PC-9 (cell line): ENCODE measurements around the gene USP37. TPM values are rescaled to one million over a fixed set of nuclear protein-coding genes. Genes with fewer than 3 reads are reported as not detected.

Source experiments
- BruUV-seq: library from RNA; stranded (reverse); fragments of 400-500 nt; replicated peaks from 2 replicates; lab custom pipeline; 2021; lab: Mats Ljungman, UMichigan
- CTCF ChIA-PET: fragments of 300-600 bp; sonication (Branson Sonifier 250); formaldehyde crosslinking; loops from one replicate; lab custom pipeline; 2022; ENCODE audit warnings: antibody characterized with exemption; lab: Charles Lee
- POLR2A ChIA-PET: fragments of 300-600 bp; sonication (Branson Sonifier 250); formaldehyde crosslinking; loops from one replicate; lab custom pipeline; 2022; ENCODE audit warnings: antibody characterized with exemption; ENCODE audit not compliant: unreplicated experiment; lab: Charles Lee
- DNase-seq, 2 experiments: peaks; one replicate each; pipeline versions ENCODE4 v3.0.0 to v3.0.0-alpha.2; 2015 to 2022; ENCODE audit warnings: mixed read lengths in 1 of 2
- H2AFZ ChIP-seq: fragments of 200-600 bp; sonication (generic); 2 replicates; pipeline ENCODE4 v1.8.1; 2017; ENCODE audit warnings: antibody characterized with exemption
- H3F3A ChIP-seq: fragments of 200-600 bp; sonication (generic); 2 replicates; pipeline ENCODE4 v1.8.1; 2017; ENCODE audit warnings: antibody characterized with exemption, mild to moderate bottlenecking, low read depth; ENCODE audit not compliant: insufficient read depth
- H3K27ac ChIP-seq: fragments of 200-600 bp; sonication (generic); 2 replicates; pipeline ENCODE4 v1.6.1; 2016; ENCODE audit warnings: mixed run types
- H3K27me3 ChIP-seq: fragments of 200-600 bp; sonication (generic); 2 replicates; pipeline ENCODE4 v1.6.1; 2016; ENCODE audit warnings: low read depth, mixed run types; ENCODE audit not compliant: insufficient read depth
- H3K36me3 ChIP-seq: fragments of 200-600 bp; sonication (generic); 2 replicates; pipeline ENCODE4 v1.6.1; 2016; ENCODE audit warnings: low read depth, mixed run types
- H3K4me1 ChIP-seq: fragments of 200-600 bp; sonication (generic); replicated peaks from 2 replicates; pipeline ENCODE4 v1.6.1; 2016; ENCODE audit warnings: mixed run types; ENCODE audit not compliant: insufficient read depth
- H3K4me2 ChIP-seq: fragments of 200-600 bp; sonication (generic); 2 replicates; pipeline ENCODE4 v1.6.1; 2017; ENCODE audit warnings: mixed run types
- H3K4me3 ChIP-seq: fragments of 200-600 bp; sonication (generic); 2 replicates; pipeline ENCODE4 v1.6.1; 2016; ENCODE audit warnings: mixed run types
- H3K79me2 ChIP-seq: fragments of 200-600 bp; sonication (generic); 2 replicates; pipeline ENCODE4 v1.6.1; 2017; ENCODE audit warnings: low read depth, mixed run types
- H3K9me2 ChIP-seq: fragments of 200-600 bp; sonication (generic); 2 replicates; pipeline ENCODE4 v1.8.1; 2017; ENCODE audit warnings: mild to moderate bottlenecking; ENCODE audit not compliant: insufficient read depth
- H3K9me3 ChIP-seq: fragments of 200-600 bp; sonication (generic); 2 replicates; pipeline ENCODE4 v1.8.1; 2016; ENCODE audit warnings: low read depth; ENCODE audit not compliant: insufficient read depth
- H4K20me1 ChIP-seq: fragments of 200-600 bp; sonication (generic); 2 replicates; pipeline ENCODE4 v1.8.1; 2017; ENCODE audit not compliant: insufficient read depth
- CTCF ChIP-seq: fragments of 200-600 bp; sonication (generic); conservative IDR thresholded peaks from 2 replicates; pipeline ENCODE4 v1.6.1; 2017; ENCODE audit warnings: mixed run types, antibody characterized with exemption, mild to moderate bottlenecking, moderate library complexity
- EZH2 ChIP-seq: fragments of 200-600 bp; sonication (generic); IDR thresholded peaks from 2 replicates; pipeline ENCODE4 v1.8.0; 2017; ENCODE audit warnings: antibody characterized with exemption, low read depth
- intact Hi-C: fragments of 100-400 bp; cut with micrococcal nuclease; formaldehyde crosslinking; loops from one replicate; pipeline ENCODE4 v1.10.0; 2022; ENCODE audit not compliant: unreplicated experiment
- total RNA-seq: library from RNA; stranded (reverse); gene quantifications from 2 replicates; pipeline ENCODE4 v1.2.3, GENCODE V29; 2021

USP37 gene
- total RNA-seq, 1 experiment from 2014 or later, result 15.4 TPM

- Histone ChIP-seq H4K20me1 (no peaks in the 10 kb centered on the region), H3K9me3 (no peaks in the 10 kb centered on the region), H3K4me3 (no peak within 1 kb of the TSS), H3K36me3 (no peaks in the 10 kb centered on the region), H3K79me2 (no peaks in the 10 kb centered on the region), H3K9me2 (no peaks in the 10 kb centered on the region), H3K27ac (no peak within 1 kb of the TSS), H3F3A (peaks cover 9% of the 10 kb centered on the region), H2AFZ (peak within 1 kb of the TSS; percentile 46; the same call in 1 of the 2 replicates), H3K4me1 (peaks cover 20% of the 10 kb centered on the region; the same call in 1 of the 2 replicates), H3K4me2 (peak within 1 kb of the TSS; percentile 35), H3K27me3 (no peaks in the 10 kb centered on the region)
- peak in 1 of 2 experiments; percentile 37 for DNase-seq
- intact Hi-C loops, result no loop called here
- no TSS peak for BruUV-seq
- POLR2A ChIA-PET, result interaction anchor here (0.6 kb wide), 1 partner anchor 79 kb away, joined by 3 read pairs; no protein-coding TSS in a partner anchor
- CTCF ChIA-PET, result interaction anchor here (0.5 to 0.7 kb wide), 3 partner anchors 25 to 243 kb away, joined by 3 to 5 read pairs (median 3); no protein-coding TSS in a partner anchor
- no peak for TF ChIP-seq EZH2
- TF ChIP-seq CTCF, result no peak
Observed at GRCh38 chr2:218607436-218608115, 39.4 kb upstream of the USP37 start, which contains the start of gene PLCD4. TSS of gene PLCD4 (plus strand) at chr2:218607899. CDS start at chr2:218615740, 7,841 bp downstream.

GRCh38 chr2:218605432-218605831 is 37.3 kb upstream of the USP37 start:
- TF ChIP-seq EZH2 (no peak), CTCF (no peak)
- POLR2A ChIA-PET, result no interaction called here
- no peak overlapping the region for H2AFZ ChIP-seq
- no peaks in the 10 kb centered on the region for H3K36me3 ChIP-seq
- no peaks in the 10 kb centered on the region for H4K20me1 ChIP-seq
- CTCF ChIA-PET, result no interaction called here
- peaks cover 20% of the 10 kb centered on the region; the same call in 1 of the 2 replicates for H3K4me1 ChIP-seq
- DNase-seq, result no peak
- no peak overlapping the region for H3K4me2 ChIP-seq
- peaks cover 9% of the 10 kb centered on the region for H3F3A ChIP-seq
- no peaks in the 10 kb centered on the region for H3K27me3 ChIP-seq
- no peaks in the 10 kb centered on the region for H3K9me2 ChIP-seq
- H3K79me2 ChIP-seq, result no peaks in the 10 kb centered on the region
- no peak overlapping the region for H3K27ac ChIP-seq
- no TSS peak for BruUV-seq
- H3K4me3 ChIP-seq, result no peak overlapping the region
- H3K9me3 ChIP-seq, result no peaks in the 10 kb centered on the region
- intact Hi-C loops, result no loop called here

GRCh38 chr2:218585541-218585940 is 17.4 kb upstream of the USP37 start:
- TF ChIP-seq EZH2 (no peak), CTCF (no peak)
- POLR2A ChIA-PET, result interaction anchor here (0.6 kb wide), 1 partner anchor 24 kb away, joined by 7 read pairs; no protein-coding TSS in a partner anchor
- no peak overlapping the region for H3K27ac ChIP-seq
- H3K4me2 ChIP-seq, result no peak overlapping the region
- intact Hi-C loops, result no loop called here
- H4K20me1 ChIP-seq, result no peaks in the 10 kb centered on the region
- no peaks in the 10 kb centered on the region for H3K9me3 ChIP-seq
- no peaks in the 10 kb centered on the region for H3K4me1 ChIP-seq
- BruUV-seq, result no TSS peak
- CTCF ChIA-PET, result no interaction called here
- no peaks in the 10 kb centered on the region for H3K27me3 ChIP-seq
- H3K4me3 ChIP-seq, result no peak overlapping the region
- no peak overlapping the region for H2AFZ ChIP-seq
- no peaks in the 10 kb centered on the region for H3K9me2 ChIP-seq
- no peak for DNase-seq
- H3K36me3 ChIP-seq, result peaks cover 25% of the 10 kb centered on the region
- peaks cover 5% of the 10 kb centered on the region; the same call in 1 of the 2 replicates for H3K79me2 ChIP-seq
- H3F3A ChIP-seq, result peaks cover 15% of the 10 kb centered on the region
